Fibroblast of skin of back (primary cell): ENCODE results near the gene PDE8A. TPM values are rescaled to one million over a fixed set of nuclear protein-coding genes. Genes with fewer than 3 reads are reported as not detected.

Experiments
- DNase-seq: peaks from one replicate; pipeline ENCODE4 v3.0.0-alpha.2; 2013
- polyA plus RNA-seq, 2 experiments: library from polyadenylated mRNA; unstranded; fragments of 120-200 nt; gene quantifications; one replicate each; pipeline ENCODE4 v1.2.1, GENCODE V29; 2013; ENCODE audit not compliant: insufficient read length in 2 of 2

PDE8A gene, protein sequence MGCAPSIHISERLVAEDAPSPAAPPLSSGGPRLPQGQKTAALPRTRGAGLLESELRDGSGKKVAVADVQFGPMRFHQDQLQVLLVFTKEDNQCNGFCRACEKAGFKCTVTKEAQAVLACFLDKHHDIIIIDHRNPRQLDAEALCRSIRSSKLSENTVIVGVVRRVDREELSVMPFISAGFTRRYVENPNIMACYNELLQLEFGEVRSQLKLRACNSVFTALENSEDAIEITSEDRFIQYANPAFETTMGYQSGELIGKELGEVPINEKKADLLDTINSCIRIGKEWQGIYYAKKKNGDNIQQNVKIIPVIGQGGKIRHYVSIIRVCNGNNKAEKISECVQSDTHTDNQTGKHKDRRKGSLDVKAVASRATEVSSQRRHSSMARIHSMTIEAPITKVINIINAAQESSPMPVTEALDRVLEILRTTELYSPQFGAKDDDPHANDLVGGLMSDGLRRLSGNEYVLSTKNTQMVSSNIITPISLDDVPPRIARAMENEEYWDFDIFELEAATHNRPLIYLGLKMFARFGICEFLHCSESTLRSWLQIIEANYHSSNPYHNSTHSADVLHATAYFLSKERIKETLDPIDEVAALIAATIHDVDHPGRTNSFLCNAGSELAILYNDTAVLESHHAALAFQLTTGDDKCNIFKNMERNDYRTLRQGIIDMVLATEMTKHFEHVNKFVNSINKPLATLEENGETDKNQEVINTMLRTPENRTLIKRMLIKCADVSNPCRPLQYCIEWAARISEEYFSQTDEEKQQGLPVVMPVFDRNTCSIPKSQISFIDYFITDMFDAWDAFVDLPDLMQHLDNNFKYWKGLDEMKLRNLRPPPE
- 18.0 TPM for polyA plus RNA-seq (2013, experiment 1 of 2; ENCODE audit: insufficient read length)
- 14.2 TPM for polyA plus RNA-seq (2013, experiment 2 of 2; ENCODE audit: insufficient read length)

GRCh38 chr15:84981711-84982300, at the start of gene PDE8A:
PDE8A (plus strand) TSS chr15:84981856; CDS start chr15:84982163, 307 bp downstream.
- peak; percentile 55 for DNase-seq

DNA sequence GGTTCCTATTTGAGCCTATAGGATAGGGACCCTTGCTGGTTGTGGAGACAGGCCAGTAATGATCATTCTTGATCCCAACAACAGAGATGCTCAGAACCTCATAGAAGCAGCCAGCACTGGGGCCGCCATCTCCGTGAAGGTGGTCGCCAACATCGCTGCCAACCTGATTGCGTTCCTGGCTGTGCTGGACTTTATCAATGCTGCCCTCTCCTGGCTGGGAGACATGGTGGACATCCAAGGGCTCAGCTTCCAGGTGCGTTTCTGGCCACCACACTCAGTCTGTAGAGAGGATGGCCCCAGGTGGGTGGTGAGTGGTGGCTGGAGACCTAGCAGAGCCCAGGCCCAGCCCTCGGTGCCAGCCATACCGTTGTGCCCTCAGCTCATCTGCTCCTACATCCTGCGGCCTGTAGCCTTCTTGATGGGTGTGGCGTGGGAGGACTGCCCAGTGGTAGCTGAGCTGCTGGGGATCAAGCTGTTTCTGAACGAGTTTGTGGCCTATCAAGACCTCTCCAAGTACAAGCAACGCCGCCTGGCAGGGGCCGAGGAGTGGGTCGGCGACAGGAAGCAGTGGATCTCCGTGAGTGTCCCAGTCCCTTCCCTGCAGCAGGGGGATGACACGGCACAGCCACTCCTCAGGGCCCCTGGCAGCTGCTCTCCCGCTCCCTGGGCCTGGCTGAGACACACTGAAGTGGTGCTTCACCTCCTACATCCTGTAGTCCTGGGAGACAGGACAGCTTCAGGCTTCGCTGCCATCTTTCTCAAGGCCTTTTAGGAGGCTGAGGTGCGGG, 46.5 kb upstream of the PDE8A start:
- DNase-seq: no peak

DNA sequence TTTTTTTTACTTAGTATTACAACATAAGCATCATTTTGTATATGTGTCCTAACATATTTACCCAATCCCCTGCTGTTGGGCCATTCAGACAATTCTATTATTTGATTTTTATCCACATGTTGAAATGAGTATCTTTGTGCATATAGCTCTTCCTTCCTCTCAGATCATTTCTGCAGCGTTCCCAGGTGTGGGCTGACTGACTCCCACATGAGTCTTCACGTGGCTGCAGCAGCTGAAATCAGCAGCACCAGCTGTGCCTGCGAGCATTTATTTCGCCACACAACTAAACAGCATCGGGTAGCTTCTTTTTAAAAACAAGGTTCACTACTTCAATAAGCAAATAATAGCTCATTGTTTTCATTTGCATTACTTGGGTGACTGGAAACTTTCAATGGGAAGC, 44.5 kb upstream of the PDE8A start:
- DNase-seq: no peak

DNA sequence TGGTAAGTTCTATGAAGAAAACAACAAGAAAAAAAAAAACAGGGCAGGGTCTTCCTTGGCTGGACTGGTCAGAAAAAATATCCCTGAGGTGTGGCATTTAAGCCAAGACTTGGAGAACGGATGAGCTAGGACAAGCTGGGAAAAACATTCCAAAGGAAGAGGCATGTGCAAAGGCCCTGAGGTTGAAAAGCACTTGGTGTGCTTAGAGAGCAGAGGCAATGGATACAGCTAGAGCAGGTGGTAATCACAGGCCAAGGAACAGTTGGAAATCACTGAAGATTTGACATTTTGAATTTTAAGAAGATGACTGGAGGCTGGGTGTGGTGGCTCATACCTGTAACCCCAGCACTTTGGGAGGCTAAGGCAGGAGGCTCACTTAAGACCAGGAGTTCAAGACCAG, 42.9 kb upstream of the PDE8A start:
- no peak for DNase-seq

DNA sequence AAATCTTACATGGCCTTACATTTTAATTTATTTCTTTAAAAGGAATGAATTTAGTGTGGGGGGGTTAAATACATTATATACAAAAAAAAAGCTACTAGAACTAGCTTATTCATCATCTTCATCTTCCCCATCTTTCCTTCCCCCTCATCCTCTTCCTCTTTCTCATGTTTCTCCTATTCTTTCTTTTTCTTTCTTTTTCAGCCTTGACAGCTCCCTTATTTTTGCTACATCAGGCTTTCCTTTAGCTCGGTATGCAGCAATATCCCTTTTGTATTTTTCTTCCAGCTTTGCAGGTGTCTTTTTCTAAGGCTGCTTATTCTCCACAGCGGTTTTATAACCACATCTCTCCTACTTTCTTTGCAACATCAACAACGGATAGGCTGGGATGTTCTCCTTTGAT, 41.3 kb upstream of the PDE8A start:
- no peak for DNase-seq

- DNase-seq: no peak
Measured at GRCh38 chr15:84942456-84942855, 39.2 kb upstream of the PDE8A start.

- DNase-seq: no peak
Measured at GRCh38 chr15:84944311-84944710, 37.3 kb upstream of the PDE8A start.

DNA sequence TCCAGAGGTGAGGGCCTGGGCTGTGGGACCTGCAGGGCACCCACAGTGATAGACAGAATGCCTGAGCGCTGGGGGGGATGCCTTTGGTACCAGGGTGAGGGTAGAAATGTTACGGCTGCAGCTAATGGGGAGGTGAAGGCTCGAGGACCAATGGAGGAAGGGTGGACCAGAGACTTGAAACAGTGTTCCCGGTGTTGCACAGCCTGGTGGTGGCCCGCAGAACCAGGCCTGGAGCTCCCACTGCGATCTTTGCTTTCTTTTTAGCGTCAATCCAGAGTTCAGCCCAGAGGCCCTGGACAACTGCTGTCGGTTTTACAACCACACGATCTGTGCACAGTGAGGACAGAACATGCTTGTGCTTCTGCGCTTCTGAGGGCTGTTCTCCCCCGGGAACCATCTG, 36.8 kb upstream of the PDE8A start:
- DNase-seq: no peak

DNA sequence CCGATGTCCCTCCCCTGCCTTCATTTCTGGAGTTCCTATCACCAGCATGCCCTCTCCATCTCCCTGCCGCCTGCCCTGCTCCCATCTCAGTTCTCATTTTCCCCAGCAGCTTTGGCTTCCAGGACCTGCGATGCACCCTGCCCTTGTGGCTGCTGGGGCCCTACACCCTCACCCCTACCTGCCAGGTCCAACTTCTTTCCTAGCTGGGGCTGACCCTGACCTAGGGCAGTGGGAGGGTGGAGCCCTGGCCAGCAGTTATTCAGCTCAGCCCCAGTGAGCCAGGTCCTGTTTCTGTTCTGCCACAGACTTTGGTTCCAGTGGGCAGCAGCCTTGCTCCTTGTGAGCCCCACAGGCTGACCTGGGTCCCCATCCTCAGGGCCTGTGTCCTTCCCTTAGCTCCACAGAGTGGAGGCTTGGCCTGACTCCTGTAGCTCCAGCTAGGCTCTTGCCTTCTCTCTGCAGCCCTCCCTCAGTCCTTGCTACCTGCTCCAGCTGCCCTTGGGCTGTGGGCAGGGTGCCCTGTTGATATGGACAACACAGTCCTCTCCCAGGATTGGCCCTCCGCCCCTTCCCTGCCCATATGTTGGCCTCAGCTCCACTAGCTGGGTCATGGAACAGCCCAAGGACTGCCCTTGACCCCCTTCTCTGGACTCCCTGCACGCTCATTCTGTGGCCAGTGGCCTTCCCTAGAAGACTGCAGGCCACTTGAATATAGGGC, 34.7 kb upstream of the PDE8A start:
- no peak for DNase-seq

- peak; percentile 96 for DNase-seq
Measured at GRCh38 chr15:84947947-84948830, 33.5 kb upstream of the PDE8A start.

GRCh38 chr15:84949043-84949442, 32.6 kb upstream of the PDE8A start:
- peak; percentile 44 for DNase-seq

- peak; percentile 22 for DNase-seq
Measured at GRCh38 chr15:84949845-84950569, 31.6 kb upstream of the PDE8A start.

DNA sequence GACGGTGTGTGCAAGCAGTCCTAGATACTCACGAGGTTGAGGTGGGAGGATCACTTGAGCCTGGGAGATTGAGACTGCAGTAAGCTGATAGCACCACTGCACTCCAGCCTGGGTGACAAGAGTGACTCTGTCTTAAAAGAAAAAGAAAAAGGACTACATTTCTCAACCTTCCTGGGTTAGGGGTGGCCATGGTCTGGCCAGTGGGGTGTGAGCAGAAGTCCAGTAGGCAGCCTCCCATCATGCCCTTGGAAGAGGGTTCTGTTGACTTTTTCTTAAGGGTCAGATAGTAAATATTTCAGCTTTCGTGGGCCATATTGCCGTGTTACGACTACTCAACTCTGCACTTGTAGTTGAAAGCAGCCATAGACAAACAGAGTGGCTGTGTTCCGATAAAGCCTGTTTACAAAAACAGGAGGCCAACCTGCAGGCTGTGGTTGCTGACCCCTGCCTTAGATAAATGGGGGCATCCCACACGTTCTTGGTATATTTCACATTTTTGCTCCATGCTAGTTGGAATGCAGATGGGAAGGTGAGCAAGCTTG, 31.0 kb upstream of the PDE8A start:
- no peak for DNase-seq

- DNase-seq: no peak
Measured at GRCh38 chr15:84951736-84952135, 29.9 kb upstream of the PDE8A start.

GRCh38 chr15:84953136-84953535, 28.5 kb upstream of the PDE8A start:
- no peak for DNase-seq

DNA sequence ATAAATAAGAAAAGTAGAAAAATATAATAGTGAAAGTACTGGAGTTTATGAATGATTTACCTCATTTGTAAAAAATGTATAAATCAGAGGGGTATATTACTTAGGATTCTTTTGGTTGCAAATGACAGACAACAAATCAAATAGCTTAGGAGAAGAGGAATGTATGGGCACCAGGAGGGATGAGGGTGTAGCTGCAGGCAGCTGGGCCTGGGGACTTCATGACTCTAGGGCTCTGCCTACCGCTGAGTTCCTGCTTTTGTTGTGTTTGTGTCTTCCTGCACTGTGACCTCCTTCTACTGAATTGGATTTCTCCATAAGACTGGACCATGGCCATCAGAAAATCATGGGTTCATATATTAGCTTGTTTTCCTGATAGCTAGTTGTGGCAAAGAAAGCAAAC, 27.9 kb upstream of the PDE8A start:
- peak; percentile 27 for DNase-seq

GRCh38 chr15:84955089-84955848, 26.4 kb upstream of the PDE8A start:
- peak; percentile 71 for DNase-seq

DNA sequence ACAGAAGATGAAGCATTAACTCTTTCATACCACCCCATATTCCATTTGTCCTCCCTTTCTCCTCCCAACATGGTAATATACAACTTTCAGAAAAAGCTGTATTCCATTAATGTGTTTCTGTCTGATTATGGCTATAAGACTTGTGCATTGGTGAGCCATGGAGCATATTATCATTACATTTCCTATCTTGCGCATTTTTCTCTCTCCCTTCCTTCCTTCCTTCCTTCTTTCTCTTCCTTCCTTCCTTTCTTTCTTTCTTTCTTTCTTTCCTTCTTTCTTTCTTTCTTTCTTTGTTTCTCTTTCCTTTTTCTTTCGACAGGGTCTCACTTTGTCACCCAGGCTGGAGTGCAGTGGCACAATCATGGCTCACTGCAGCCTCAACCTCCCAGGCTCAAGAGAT, 25.5 kb upstream of the PDE8A start:
- DNase-seq: no peak
